ENCODE measurements around the gene EIF2B5. TPM values are rescaled to one million over a fixed set of nuclear protein-coding genes. Genes with fewer than 3 reads are reported as not detected.
A peak's percentile ranks its signal among the peaks of the same experiment; 100 is the strongest.

The EIF2B5 gene
- total and polyA plus RNA-seq, 2 of the 13 experiments (the other 11 are each of a cell fraction or from before 2014, with no cell fraction given): 38.4 to 60.2 TPM

GRCh38 chr3:184133840-184134745, 1.1 kb upstream of the EIF2B5 start (continued):
- TF ChIP-seq NFAT5 (CRISPR knock-in tag; IDR thresholded peaks at IDR 0.05): peak; percentile 79
- TF ChIP-seq HES4 (CRISPR knock-in tag; IDR thresholded peaks at IDR 0.05; ENCODE audit: borderline replicate concordance): peak; percentile 86
- peak; percentile 44; the same call in 1 of the 2 replicates for TF ChIP-seq ZNF263 (CRISPR knock-in tag; IDR thresholded peaks at IDR 0.05)
- TF ChIP-seq PPARG (CRISPR knock-in tag; conservative IDR thresholded peaks at IDR 0.05): 0 out of 2 replicates have a peak, but pooled peaks have one; percentile 32
- TF ChIP-seq TBX2 (CRISPR knock-in tag; IDR thresholded peaks at IDR 0.05; ENCODE audit: borderline replicate concordance): peak; percentile 58
- TF ChIP-seq RORA (CRISPR knock-in tag; IDR thresholded peaks at IDR 0.05): no peak
- 0 out of 2 replicates have a peak, but pooled peaks have one; percentile 63 for TF ChIP-seq POGK (CRISPR knock-in tag; conservative IDR thresholded peaks at IDR 0.05)
- TF ChIP-seq HINFP (CRISPR knock-in tag; IDR thresholded peaks at IDR 0.05; ENCODE audit: low read depth): 0 out of 2 replicates have a peak, but pooled peaks have one; percentile 80
- TF ChIP-seq ZNF614 (CRISPR knock-in tag; IDR thresholded peaks at IDR 0.05; ENCODE audit: borderline replicate concordance): peak; percentile 59; the same call in 1 of the 2 replicates
- TF ChIP-seq ZNF503 (CRISPR knock-in tag; IDR thresholded peaks at IDR 0.05): no peak
- TF ChIP-seq HDAC1 (CRISPR knock-in tag; IDR thresholded peaks at IDR 0.05): peak; percentile 91
- no peak for TF ChIP-seq ZBTB21 (CRISPR knock-in tag; IDR thresholded peaks at IDR 0.05)
- TF ChIP-seq NCOA1 (CRISPR knock-in tag; IDR thresholded peaks at IDR 0.05): no peak
- TF ChIP-seq FOXP4 (CRISPR knock-in tag; IDR thresholded peaks at IDR 0.05): peak; percentile 61
